HEK293 (cell line): Measurements from ENCODE around the gene SLC39A11.

Experiments used
- ZBTB11 ChIP-seq: fragments of 450-650 bp; formaldehyde crosslinking; conservative IDR thresholded peaks from 2 replicates; pipeline ENCODE4 v1.5.1; 2016; ENCODE audit warnings: low read depth, missing biosample characterization, missing genetic modification characterization
- ZNF274 ChIP-seq, 2 experiments: fragments of 200-500 bp in 1 of 2; fragments of 450-650 bp in 1 of 2; sonication (Bioruptor generic) in 1 of 2; formaldehyde crosslinking in 1 of 2; IDR thresholded peaks; 2 replicates each; pipeline versions ENCODE4 v1.5.1 to v1.6.1; 2014 to 2016; ENCODE audit warnings: borderline replicate concordance in 1 of 2, inconsistent platforms in 1 of 2, low read length in 1 of 2, missing biosample characterization in 1 of 2, missing genetic modification characterization in 1 of 2
- ZNF350 ChIP-seq: fragments of 450-650 bp; formaldehyde crosslinking; IDR thresholded peaks from 2 replicates; pipeline ENCODE4 v1.5.0; 2017; ENCODE audit warnings: missing biosample characterization, mild to moderate bottlenecking, missing genetic modification characterization

GRCh38 chr17:72654706-72655105 lies 437.8 kb downstream of the SLC39A11 start:
- TF ChIP-seq ZNF350 (tag by site-specific recombination) (no peak), ZNF274 (IDR thresholded peaks at IDR 0.05; ENCODE audit: low read length) (no peak), ZNF274 (tag by site-specific recombination; IDR thresholded peaks at IDR 0.05; ENCODE audit: borderline replicate concordance) (no peak), ZBTB11 (tag by site-specific recombination) (no peak)
